GM12878 (cell line): ENCODE data around the gene MAP3K7CL. TPM values are rescaled to one million over a fixed set of nuclear protein-coding genes. Genes with fewer than 3 reads are reported as not detected.

Experiments
- ASH2L ChIP-seq: fragments of 300-600, 200-600 bp; sonication (generic); IDR thresholded peaks from 2 replicates; pipeline ENCODE4 v1.6.1; 2017; ENCODE audit warnings: low read depth, mild to moderate bottlenecking, borderline replicate concordance
- BACH1 ChIP-seq: fragments of 450-650 bp; IDR thresholded peaks from 2 replicates; pipeline ENCODE4 v1.6.1; 2017; ENCODE audit warnings: mild to moderate bottlenecking, borderline replicate concordance
- BHLHE40 ChIP-seq, 2 experiments: fragments of 450-650 bp in 1 of 2; IDR thresholded peaks; 2 replicates each; pipeline ENCODE4 v1.6.1; 2011 to 2017; ENCODE audit warnings: low read depth in 2 of 2, borderline replicate concordance in 1 of 2, improper control_type of control experiment in 1 of 2, low read length in 1 of 2, mild to moderate bottlenecking in 1 of 2
- DPF2 ChIP-seq: fragments of 450-650 bp; IDR thresholded peaks from 2 replicates; pipeline ENCODE4 v1.6.1; 2017; ENCODE audit warnings: mild to moderate bottlenecking
- EGR1 ChIP-seq, 2 experiments: IDR thresholded peaks; 1 replicate in 1 of 2; 2 replicates in 1 of 2; pipeline ENCODE4 v1.6.1; 2011 to 2012; ENCODE audit warnings: low read depth in 2 of 2, low read length in 2 of 2, borderline replicate concordance in 1 of 2, mild to moderate bottlenecking in 1 of 2, moderate library complexity in 1 of 2
- EP300 ChIP-seq, 2 experiments: fragments of 150-350 bp in 1 of 2; IDR thresholded peaks; 2 replicates each; pipeline ENCODE4 v1.6.1; 2011 to 2012; ENCODE audit warnings: low read depth in 2 of 2, low read length in 2 of 2, borderline replicate concordance in 1 of 2, improper control_type of control experiment in 1 of 2, inconsistent platforms in 1 of 2; ENCODE audit not compliant: control insufficient read depth in 1 of 2
- HDAC6 ChIP-seq: fragments of 200-600 bp; sonication (generic); IDR thresholded peaks from one replicate; pipeline ENCODE4 v1.8.0; 2017; ENCODE audit warnings: antibody characterized with exemption; ENCODE audit not compliant: unreplicated experiment
- IKZF2 ChIP-seq, 2 experiments: fragments of 450-650 bp; IDR thresholded peaks; 2 replicates each; pipeline ENCODE4 v1.6.1; 2017; ENCODE audit warnings: mild to moderate bottlenecking in 2 of 2, moderate library complexity in 2 of 2
- IRF5 ChIP-seq: fragments of 450-650 bp; IDR thresholded peaks from 2 replicates; pipeline ENCODE4 v1.6.1; 2017; ENCODE audit warnings: borderline replicate concordance
- MTA2 ChIP-seq: fragments of 450-650 bp; IDR thresholded peaks from 2 replicates; pipeline ENCODE4 v1.6.1; 2016; ENCODE audit warnings: low read depth, mild to moderate bottlenecking, moderate library complexity
- MXI1 ChIP-seq: fragments of 150-350 bp; IDR thresholded peaks from 2 replicates; pipeline ENCODE4 v1.6.1; 2011; ENCODE audit warnings: low read depth, mild to moderate bottlenecking, inconsistent platforms, low read length, improper control_type of control experiment
- NBN ChIP-seq: fragments of 450-650 bp; IDR thresholded peaks from 2 replicates; pipeline ENCODE4 v1.6.1; 2016
- PKNOX1 ChIP-seq: fragments of 450-650 bp; IDR thresholded peaks from 2 replicates; pipeline ENCODE4 v1.6.1; 2016; ENCODE audit warnings: mild to moderate bottlenecking
- PRDM15 ChIP-seq: fragments of 450-650 bp; formaldehyde crosslinking; IDR thresholded peaks from 2 replicates; pipeline ENCODE4 v1.4.0; 2020; ENCODE audit warnings: mild to moderate bottlenecking, moderate library complexity
- RAD21 ChIP-seq: IDR thresholded peaks from 2 replicates; pipeline ENCODE4 v1.6.1; 2011; ENCODE audit warnings: mild to moderate bottlenecking, low read depth, low read length, moderate library complexity; ENCODE audit not compliant: insufficient read depth
- RCOR1 ChIP-seq: conservative IDR thresholded peaks from 2 replicates; pipeline ENCODE4 v1.6.1; 2012; ENCODE audit warnings: low read depth, low read length, improper control_type of control experiment
- SMAD1 ChIP-seq: fragments of 450-650 bp; IDR thresholded peaks from 2 replicates; pipeline ENCODE4 v1.6.1; 2018; ENCODE audit warnings: mild to moderate bottlenecking, low read depth; ENCODE audit not compliant: partially characterized antibody
- SMARCA5 ChIP-seq: fragments of 450-650 bp; IDR thresholded peaks from 2 replicates; pipeline ENCODE4 v1.6.1; 2017; ENCODE audit warnings: mild to moderate bottlenecking
- SRF ChIP-seq, 2 experiments: IDR thresholded peaks; 2 replicates each; pipeline ENCODE4 v1.6.1; 2011; ENCODE audit warnings: low read depth in 2 of 2, low read length in 2 of 2, mild to moderate bottlenecking in 1 of 2, moderate library complexity in 1 of 2
- YBX1 ChIP-seq: fragments of 450-650 bp; IDR thresholded peaks from 2 replicates; pipeline ENCODE4 v1.6.1; 2016; ENCODE audit warnings: antibody characterized with exemption
- ZBTB40 ChIP-seq: fragments of 450-650 bp; IDR thresholded peaks from 2 replicates; pipeline ENCODE4 v1.6.1; 2016; ENCODE audit warnings: mild to moderate bottlenecking, moderate library complexity, borderline replicate concordance
- polyA plus RNA-seq, 11 experiments: library from polyadenylated mRNA; depleted of rRNA in 4 of 11; unstranded in 6 of 11; stranded (reverse) in 5 of 11; fragments of >200 nt; fragmentation: Nextera tagmentation in 4 of 11; fragmentation: Illumina TruSeq in 1 of 11; extraction: Ambion mirVana in 4 of 11; extraction: Trizol in 1 of 11; gene quantifications; 1 replicate in 1 of 11; 2 replicates in 10 of 11; pipeline versions ENCODE4 v1.2.1 to v1.2.3, GENCODE V29; 2011 to 2016; ENCODE audit warnings: inconsistent platforms in 2 of 11, missing spikeins in 2 of 11, low read depth in 1 of 11
- total RNA-seq, 4 experiments: library from RNA; depleted of rRNA in 3 of 4; stranded (reverse); fragments of >200 nt in 3 of 4; fragmentation: Illumina TruSeq in 1 of 4; extraction: Trizol in 1 of 4; gene quantifications; 2 replicates each; pipeline versions ENCODE4 v1.2.1 to v1.2.3, GENCODE V29; 2013 to 2021

Gene MAP3K7CL
- total and polyA plus RNA-seq, 10 of the 15 experiments (the other 5 are each of a cell fraction or from before 2014, with no cell fraction given) = 3.2 to 19.7 (median 6.6) TPM

- TF ChIP-seq HDAC6 (no peak), EP300 (IDR thresholded peaks at IDR 0.05; ENCODE audit: borderline replicate concordance in 1 of 2, control insufficient read depth in 1 of 2, low read depth in 2 of 2, low read length in 2 of 2) (peak in 1 of 2 experiments; percentile 51; a peak in 2 of 4 replicates), BHLHE40 (IDR thresholded peaks at IDR 0.05; ENCODE audit: borderline replicate concordance in 1 of 2, low read depth in 2 of 2, low read length in 1 of 2) (peak; percentile 54 to 80), DPF2 (peak; percentile 46; the same call in 1 of the 2 replicates), SMARCA5 (no peak), IKZF2 (IDR thresholded peaks at IDR 0.05) (peak; percentile 58 to 67; a peak in 2 of 4 replicates), SMAD1 (no peak), PRDM15 (CRISPR knock-in tag) (no peak), YBX1 (no peak), SRF (IDR thresholded peaks at IDR 0.05; ENCODE audit: low read depth in 2 of 2, low read length in 2 of 2) (no peak), RAD21 (no peak), MTA2 (peak; percentile 90), EGR1 (IDR thresholded peaks at IDR 0.05; ENCODE audit: borderline replicate concordance in 1 of 2, low read depth in 2 of 2, low read length in 2 of 2) (no peak), BACH1 (peak; percentile 38; the same call in 1 of the 2 replicates), NBN (0 out of 2 replicates have a peak, but pooled peaks have one; percentile 41), PKNOX1 (no peak), IRF5 (no peak), ASH2L (no peak), MXI1 (no peak), ZBTB40 (no peak), RCOR1 (no peak)
Observed at GRCh38 chr21:29206445-29206844, 76.0 kb downstream of the MAP3K7CL start (continued).
